Testis (tissue), 3 donors: Measurements from ENCODE around the gene RFPL3. TPM values are rescaled to one million over a fixed set of nuclear protein-coding genes. Genes with fewer than 3 reads are reported as not detected.

Source experiments
- DNase-seq: peaks from one replicate; pipeline ENCODE4 v3.0.0-alpha.2; 2019
- H3K27ac ChIP-seq, 2 donors: fragments of 200-600 bp; sonication (generic); one replicate each; pipeline ENCODE4 v1.5.1; 2019
- H3K27me3 ChIP-seq: fragments of 200-600 bp; sonication (generic); one replicate; pipeline ENCODE4 v1.5.1; 2019
- H3K36me3 ChIP-seq: fragments of 200-600 bp; sonication (generic); one replicate; pipeline ENCODE4 v1.5.1; 2017; ENCODE audit warnings: low read depth; ENCODE audit errors: missing control alignments
- H3K4me1 ChIP-seq: fragments of 200-600 bp; sonication (generic); one replicate; pipeline ENCODE4 v1.5.1; 2019
- H3K4me3 ChIP-seq, 2 donors: fragments of 200-600 bp; sonication (generic); one replicate each; pipeline ENCODE4 v1.5.1; 2017 to 2019
- H3K9me3 ChIP-seq: fragments of 200-600 bp; sonication (generic); one replicate; pipeline ENCODE4 v1.5.1; 2017
- CTCF ChIP-seq, 3 experiments: fragments of 450-650 bp in 2 of 3; fragments of 200-600 bp in 1 of 3; sonication (generic) in 1 of 3; IDR thresholded peaks; one replicate each; pipeline ENCODE4 v1.5.1; 2016 to 2019; ENCODE audit warnings: antibody characterized with exemption in 3 of 3, mild to moderate bottlenecking in 2 of 3, moderate library complexity in 1 of 3
- POLR2A ChIP-seq: fragments of 450-650 bp; IDR thresholded peaks from one replicate; pipeline ENCODE4 v1.6.1; 2017; ENCODE audit warnings: antibody characterized with exemption, mild to moderate bottlenecking, moderate library complexity
- WGBS, 2 donors: methylation state at CpG; one replicate each; pipeline ENCODE4 v1.1.5; 2018; 5-methylcytosine and 5-hydroxymethylcytosine counted together
- intact Hi-C: fragments of 100-400 bp; cut with DNase I; formaldehyde crosslinking; loops from one replicate; pipeline ENCODE4 v1.15.1; 2023; ENCODE audit warnings: low total_unique reads
- polyA plus RNA-seq: library from polyadenylated mRNA; stranded (reverse); fragments of 350-450 nt; fragmentation: Illumina TruSeq; extraction: RNeasy Lipid Tissue Mini Kit (QIAGEN cat#74804); gene quantifications from one replicate; pipeline ENCODE4 v1.2.3, GENCODE V29; 2014; ENCODE audit warnings: low read depth, low replicate concordance; ENCODE audit not compliant: insufficient read depth
- small RNA-seq, 2 donors: library from RNA; depleted of rRNA; stranded (forward); fragments of <200 nt; gene quantifications; one replicate each; pipeline ENCODE3, GENCODE V24; 2016
- total RNA-seq, 2 donors: library from RNA; depleted of rRNA; stranded (reverse); fragments of >200 nt; gene quantifications; one replicate each; pipeline ENCODE4 v1.2.3, GENCODE V29; 2016

The RFPL3 gene
- total and polyA plus RNA-seq, 3 donors from 2014 or later: 2.6 to 4.1 (median 3.6) TPM

GRCh38 chr22:32407936-32408335, 50.3 kb downstream of the RFPL3 start:
- WGBS, 2 donors: 66 to 69% methylated on average over 2 of the region's 2 CpGs
- Histone ChIP-seq H3K27ac (no peak overlapping the region), H3K27me3 (no peaks in the 10 kb centered on the region), H3K4me1 (peaks cover 13% of the 10 kb centered on the region), H3K4me3 (no peak overlapping the region), H3K9me3 (no peaks in the 10 kb centered on the region), H3K36me3 (no peaks in the 10 kb centered on the region)
- no peak for DNase-seq
- TF ChIP-seq CTCF (IDR thresholded peaks at IDR 0.05): no peak
- intact Hi-C loops: no loop called here

GRCh38 chr22:32409977-32410376, 52.3 kb downstream of the RFPL3 start:
- H3K36me3 ChIP-seq: no peaks in the 10 kb centered on the region
- H3K9me3 ChIP-seq: no peaks in the 10 kb centered on the region
- H3K4me1 ChIP-seq: peaks cover 13% of the 10 kb centered on the region
- H3K27me3 ChIP-seq: no peaks in the 10 kb centered on the region
- intact Hi-C loops: no loop called here
- H3K27ac ChIP-seq: no peak overlapping the region
- no peak for DNase-seq
- WGBS, 2 donors: 78 to 83% methylated on average over 9 of the region's 9 CpGs
- H3K4me3 ChIP-seq: no peak overlapping the region
- TF ChIP-seq POLR2A (no peak), CTCF (IDR thresholded peaks at IDR 0.05) (no peak)

- DNase-seq: no peak
- no peaks in the 10 kb centered on the region for H3K9me3 ChIP-seq
- H3K36me3 ChIP-seq: no peaks in the 10 kb centered on the region
- no peak for TF ChIP-seq CTCF (IDR thresholded peaks at IDR 0.05)
- no peak for TF ChIP-seq POLR2A
- WGBS, 2 donors: 55 to 59% methylated on average over 4 of the region's 4 CpGs
- no peak overlapping the region for H3K27ac ChIP-seq
- peaks cover 13% of the 10 kb centered on the region for H3K4me1 ChIP-seq
- intact Hi-C loops: no loop called here
- H3K4me3 ChIP-seq: no peak overlapping the region
- H3K27me3 ChIP-seq: no peaks in the 10 kb centered on the region
Observed at GRCh38 chr22:32410459-32410858, 52.8 kb downstream of the RFPL3 start.

Small RNAs within 50 kb of the gene (small RNA-seq; reads per million reads assigned to genes)
- gene AL021937.2 (0 to 0.09 reads per million in 2 donors), gene IGLVIVOR22-2 (0 reads per million in 2 donors), gene RF02171 (0 reads per million in 2 donors), gene RF02172 (0 reads per million in 2 donors)

Other genes with a start within 250 kb of the RFPL3 start
- gene C22orf42, start 198.6 kb upstream of the RFPL3 start, total RNA-seq: 10 to 100 TPM in 1 of 2 donors, 1 to 10 TPM in 1; 4.0 to 15.6 TPM
- 13.3 TPM for gene C22orf42, start 198.6 kb upstream of the RFPL3 start, polyA plus RNA-seq
- not detected for gene RFPL2, start 152.8 kb upstream of the RFPL3 start, total RNA-seq
- 0.34 TPM for gene RFPL2, start 152.8 kb upstream of the RFPL3 start, polyA plus RNA-seq
- gene SLC5A4, start 102.5 kb upstream of the RFPL3 start, total RNA-seq: 1 to 10 TPM in 1 of 2 donors, under 1 TPM in 1; 0.93 to 1.0 TPM
- gene SLC5A4, start 102.5 kb upstream of the RFPL3 start, polyA plus RNA-seq: 1.1 TPM
- gene RTCB, start 54.4 kb downstream of the RFPL3 start, total RNA-seq: 10 to 100 TPM; 62.1 to 68.0 TPM
- gene RTCB, start 54.4 kb downstream of the RFPL3 start, polyA plus RNA-seq: 100 TPM
- 1 to 10 TPM in 1 of 2 donors, under 1 TPM in 1; 0.93 to 1.3 TPM for gene BPIFC, start 106.6 kb downstream of the RFPL3 start, total RNA-seq
- gene BPIFC, start 106.6 kb downstream of the RFPL3 start, polyA plus RNA-seq: 3.0 TPM
- 100 to 1,000 TPM; 184 to 203 TPM for gene FBXO7, start 116.9 kb downstream of the RFPL3 start, total RNA-seq
- gene FBXO7, start 116.9 kb downstream of the RFPL3 start, polyA plus RNA-seq: 270 TPM